Stomach (tissue), 4 donors: ENCODE results near the gene ACSL6.

Experiments used
- EP300 ChIP-seq: sonication (generic); formaldehyde crosslinking; IDR thresholded peaks from one replicate; pipeline ENCODE4 v1.6.1; 2017; ENCODE audit warnings: antibody characterized with exemption
- POLR2A ChIP-seq, 4 donors: fragments of 450-650 bp; IDR thresholded peaks; one replicate each; pipeline ENCODE4 v1.6.1; 2016; ENCODE audit warnings: antibody characterized with exemption in 4 of 4, control low read depth in 2 of 4, mild to moderate bottlenecking in 1 of 4, moderate library complexity in 1 of 4
- TF ChIP-seq, protein P1 (sequence below), 7 experiments: fragments of 450-650 bp in 4 of 7; fragments of 200-600 bp in 3 of 7; sonication (generic) in 3 of 7; IDR thresholded peaks; one replicate each; pipeline ENCODE4 v1.5.1; 2016 to 2019; ENCODE audit warnings: antibody characterized with exemption in 7 of 7, control low read depth in 2 of 7, mild to moderate bottlenecking in 1 of 7

DNA sequence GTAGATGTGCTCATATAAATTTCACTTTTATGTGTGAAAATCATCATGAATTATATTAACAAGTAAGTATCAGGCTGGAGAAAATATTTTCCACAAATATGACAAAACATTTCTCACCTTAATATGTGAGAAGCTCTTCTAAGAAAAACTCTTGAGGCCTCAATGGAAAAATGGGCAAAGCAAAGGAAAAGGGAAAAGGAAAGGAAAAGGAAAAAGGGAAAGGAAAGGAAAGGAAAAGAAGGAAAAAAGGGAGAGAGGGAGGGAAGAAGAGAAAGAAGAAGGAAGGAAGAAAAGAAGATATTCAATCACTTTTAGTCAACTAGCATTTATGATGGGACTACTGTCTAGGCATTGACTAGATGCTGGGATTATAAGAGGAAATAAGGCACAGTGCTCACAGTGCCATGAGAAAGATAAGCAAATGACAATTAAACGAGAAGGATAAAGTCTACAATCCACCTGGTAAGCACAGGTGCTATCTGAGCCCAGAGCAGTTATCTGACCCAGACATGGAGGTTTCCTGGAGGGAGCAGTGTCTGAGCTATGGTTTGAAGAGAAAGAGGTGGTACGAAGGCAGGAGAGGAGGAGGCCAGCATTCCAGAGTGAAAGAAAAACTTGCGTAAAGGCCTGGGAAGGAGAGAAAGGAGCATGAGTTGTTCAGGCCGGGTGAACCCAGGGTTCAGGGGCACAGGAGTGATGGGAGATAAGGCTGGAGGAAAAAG, 18.3 kb upstream of the ACSL6 start:
- TF ChIP-seq, protein P1, sequence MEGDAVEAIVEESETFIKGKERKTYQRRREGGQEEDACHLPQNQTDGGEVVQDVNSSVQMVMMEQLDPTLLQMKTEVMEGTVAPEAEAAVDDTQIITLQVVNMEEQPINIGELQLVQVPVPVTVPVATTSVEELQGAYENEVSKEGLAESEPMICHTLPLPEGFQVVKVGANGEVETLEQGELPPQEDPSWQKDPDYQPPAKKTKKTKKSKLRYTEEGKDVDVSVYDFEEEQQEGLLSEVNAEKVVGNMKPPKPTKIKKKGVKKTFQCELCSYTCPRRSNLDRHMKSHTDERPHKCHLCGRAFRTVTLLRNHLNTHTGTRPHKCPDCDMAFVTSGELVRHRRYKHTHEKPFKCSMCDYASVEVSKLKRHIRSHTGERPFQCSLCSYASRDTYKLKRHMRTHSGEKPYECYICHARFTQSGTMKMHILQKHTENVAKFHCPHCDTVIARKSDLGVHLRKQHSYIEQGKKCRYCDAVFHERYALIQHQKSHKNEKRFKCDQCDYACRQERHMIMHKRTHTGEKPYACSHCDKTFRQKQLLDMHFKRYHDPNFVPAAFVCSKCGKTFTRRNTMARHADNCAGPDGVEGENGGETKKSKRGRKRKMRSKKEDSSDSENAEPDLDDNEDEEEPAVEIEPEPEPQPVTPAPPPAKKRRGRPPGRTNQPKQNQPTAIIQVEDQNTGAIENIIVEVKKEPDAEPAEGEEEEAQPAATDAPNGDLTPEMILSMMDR (IDR thresholded peaks at IDR 0.05) = no peak
- TF ChIP-seq EP300 (no peak), POLR2A (IDR thresholded peaks at IDR 0.05) (no peak)
